Osteocyte (in vitro differentiated cells): ENCODE data around the gene HEXB. TPM values are rescaled to one million over a fixed set of nuclear protein-coding genes. Genes with fewer than 3 reads are reported as not detected.

ENCODE experiments used
- DNase-seq: peaks from one replicate; pipeline ENCODE4 v3.0.0; 2021; ENCODE audit warnings: mixed read lengths; ENCODE audit not compliant: unreplicated experiment; ENCODE audit errors: extremely low spot score
- H3K27ac Mint-ChIP-seq: one replicate; pipeline ENCODE4 v1.8.0; 2021; ENCODE audit warnings: mild to moderate bottlenecking, mixed read lengths; ENCODE audit not compliant: unreplicated experiment
- H3K27me3 Mint-ChIP-seq: one replicate; pipeline ENCODE4 v1.8.0; 2021; ENCODE audit warnings: mixed read lengths; ENCODE audit not compliant: unreplicated experiment
- H3K36me3 Mint-ChIP-seq: one replicate; pipeline ENCODE4 v1.8.0; 2021; ENCODE audit warnings: mixed read lengths; ENCODE audit not compliant: unreplicated experiment
- H3K4me1 Mint-ChIP-seq: one replicate; pipeline ENCODE4 v1.8.0; 2021; ENCODE audit warnings: mixed read lengths; ENCODE audit not compliant: unreplicated experiment
- H3K4me3 Mint-ChIP-seq: one replicate; pipeline ENCODE4 v1.8.0; 2021; ENCODE audit warnings: mild to moderate bottlenecking, moderate library complexity, mixed read lengths; ENCODE audit not compliant: unreplicated experiment
- H3K9me3 Mint-ChIP-seq: one replicate; pipeline ENCODE4 v1.8.0; 2021; ENCODE audit warnings: mixed read lengths; ENCODE audit not compliant: unreplicated experiment
- long read RNA-seq: library from polyadenylated mRNA; unstranded; transcript quantifications from one replicate; pipeline ENCODE4 v2.0.0, GENCODE V29; 2021
- total RNA-seq: library from RNA; stranded (reverse); gene quantifications from 2 replicates; pipeline ENCODE4 v1.2.1, GENCODE V29; 2021
- TF ChIP-seq, protein P1 (sequence below): fragments of 200-600 bp; sonication (generic); IDR thresholded peaks from 2 replicates; pipeline ENCODE4 v1.5.0; 2021; ENCODE audit warnings: antibody characterized with exemption, mild to moderate bottlenecking, moderate library complexity

HEXB gene
- total RNA-seq: 153 and 175 TPM in 2 replicates
- long read RNA-seq, transcript HEXB-201 (14 exons, 1,901 nt): major isoform, 716 of 780 reads
- long read RNA-seq, partial matches to known transcripts: 30 of 780 reads
- long read RNA-seq, other reads (novel, unspliced or antisense): 27 of 780 reads

DNA sequence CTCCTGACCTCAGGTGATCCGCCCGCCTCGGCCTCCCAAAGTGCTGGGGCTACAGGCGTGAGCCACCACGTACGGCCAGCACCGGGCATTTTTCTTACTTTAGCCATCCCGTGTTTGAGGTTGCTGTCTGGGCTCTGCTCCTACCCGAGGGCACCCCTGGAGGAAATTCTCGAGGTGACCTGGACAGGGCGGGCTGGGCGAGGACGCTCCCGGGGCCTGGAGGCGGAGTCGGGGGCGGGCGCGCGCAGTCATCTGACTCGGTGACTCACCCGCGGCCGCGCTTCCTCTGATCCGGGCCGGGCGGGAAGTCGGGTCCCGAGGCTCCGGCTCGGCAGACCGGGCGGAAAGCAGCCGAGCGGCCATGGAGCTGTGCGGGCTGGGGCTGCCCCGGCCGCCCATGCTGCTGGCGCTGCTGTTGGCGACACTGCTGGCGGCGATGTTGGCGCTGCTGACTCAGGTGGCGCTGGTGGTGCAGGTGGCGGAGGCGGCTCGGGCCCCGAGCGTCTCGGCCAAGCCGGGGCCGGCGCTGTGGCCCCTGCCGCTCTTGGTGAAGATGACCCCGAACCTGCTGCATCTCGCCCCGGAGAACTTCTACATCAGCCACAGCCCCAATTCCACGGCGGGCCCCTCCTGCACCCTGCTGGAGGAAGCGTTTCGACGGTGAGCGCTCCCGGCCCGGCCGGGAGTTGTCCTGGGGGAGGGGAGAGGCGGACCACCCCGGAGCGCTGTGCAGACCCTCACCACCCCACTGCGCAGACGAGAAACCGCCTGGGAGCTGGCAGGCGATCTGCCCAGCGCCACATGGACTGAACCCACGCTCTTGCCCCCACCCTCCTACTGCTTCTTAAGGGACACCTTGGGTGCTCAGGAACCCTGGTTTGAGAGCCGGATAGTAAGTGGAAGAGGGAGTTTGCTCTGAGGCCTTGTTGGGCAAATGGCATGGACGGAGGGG lies at the start of gene HEXB:
HEXB (plus strand) TSS at position 334 of the 952 bp plus-strand sequence; CDS start at position 362, 28 bp downstream.
- H3K4me1 Mint-ChIP-seq: peaks cover 21% of the 10 kb centered on the region
- peaks cover 6% of the 10 kb centered on the region for H3K36me3 Mint-ChIP-seq
- peak within 1 kb of the TSS; percentile 73 for H3K4me3 Mint-ChIP-seq
- peak within 1 kb of the TSS; percentile 54 for H3K27ac Mint-ChIP-seq
- no peaks in the 10 kb centered on the region for H3K27me3 Mint-ChIP-seq
- DNase-seq: peak; percentile 95
- no peaks in the 10 kb centered on the region for H3K9me3 Mint-ChIP-seq
- TF ChIP-seq, protein P1, sequence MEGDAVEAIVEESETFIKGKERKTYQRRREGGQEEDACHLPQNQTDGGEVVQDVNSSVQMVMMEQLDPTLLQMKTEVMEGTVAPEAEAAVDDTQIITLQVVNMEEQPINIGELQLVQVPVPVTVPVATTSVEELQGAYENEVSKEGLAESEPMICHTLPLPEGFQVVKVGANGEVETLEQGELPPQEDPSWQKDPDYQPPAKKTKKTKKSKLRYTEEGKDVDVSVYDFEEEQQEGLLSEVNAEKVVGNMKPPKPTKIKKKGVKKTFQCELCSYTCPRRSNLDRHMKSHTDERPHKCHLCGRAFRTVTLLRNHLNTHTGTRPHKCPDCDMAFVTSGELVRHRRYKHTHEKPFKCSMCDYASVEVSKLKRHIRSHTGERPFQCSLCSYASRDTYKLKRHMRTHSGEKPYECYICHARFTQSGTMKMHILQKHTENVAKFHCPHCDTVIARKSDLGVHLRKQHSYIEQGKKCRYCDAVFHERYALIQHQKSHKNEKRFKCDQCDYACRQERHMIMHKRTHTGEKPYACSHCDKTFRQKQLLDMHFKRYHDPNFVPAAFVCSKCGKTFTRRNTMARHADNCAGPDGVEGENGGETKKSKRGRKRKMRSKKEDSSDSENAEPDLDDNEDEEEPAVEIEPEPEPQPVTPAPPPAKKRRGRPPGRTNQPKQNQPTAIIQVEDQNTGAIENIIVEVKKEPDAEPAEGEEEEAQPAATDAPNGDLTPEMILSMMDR: no peak

DNA sequence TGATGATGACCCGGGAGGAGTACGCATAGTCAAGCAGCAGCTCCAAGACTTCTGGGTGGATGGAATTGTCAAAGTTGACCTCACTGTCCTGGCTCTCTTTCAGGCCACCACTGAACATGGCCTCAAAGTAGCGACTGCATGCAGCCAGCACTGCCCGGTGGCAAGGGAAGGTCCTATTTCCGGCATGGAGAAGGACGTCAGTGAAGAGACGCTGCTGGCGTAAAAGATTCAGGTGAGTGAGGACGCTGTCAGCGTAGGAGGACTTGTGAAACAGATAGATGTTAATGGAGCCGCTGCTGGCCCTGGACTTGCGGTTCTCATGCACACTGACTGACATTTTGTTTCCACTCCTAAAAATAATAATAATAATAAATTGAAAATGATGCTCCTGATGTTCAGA lies 48.9 kb upstream of the HEXB start:
- H3K27ac Mint-ChIP-seq: no peak overlapping the region
- H3K4me1 Mint-ChIP-seq: peaks cover 54% of the 10 kb centered on the region
- H3K27me3 Mint-ChIP-seq: no peaks in the 10 kb centered on the region
- TF ChIP-seq, protein P1: no peak
- peaks cover 11% of the 10 kb centered on the region for H3K36me3 Mint-ChIP-seq
- no peak for DNase-seq
- H3K4me3 Mint-ChIP-seq: no peak overlapping the region
- H3K9me3 Mint-ChIP-seq: no peaks in the 10 kb centered on the region

GRCh38 chr5:74636552-74636951 lies 48.5 kb upstream of the HEXB start:
- H3K27ac Mint-ChIP-seq: no peak overlapping the region
- H3K27me3 Mint-ChIP-seq: no peaks in the 10 kb centered on the region
- peak overlapping the region; percentile 3 for H3K4me3 Mint-ChIP-seq
- TF ChIP-seq, protein P1: no peak
- peaks cover 11% of the 10 kb centered on the region for H3K36me3 Mint-ChIP-seq
- no peaks in the 10 kb centered on the region for H3K9me3 Mint-ChIP-seq
- H3K4me1 Mint-ChIP-seq: peaks cover 50% of the 10 kb centered on the region
- DNase-seq: no peak

DNA sequence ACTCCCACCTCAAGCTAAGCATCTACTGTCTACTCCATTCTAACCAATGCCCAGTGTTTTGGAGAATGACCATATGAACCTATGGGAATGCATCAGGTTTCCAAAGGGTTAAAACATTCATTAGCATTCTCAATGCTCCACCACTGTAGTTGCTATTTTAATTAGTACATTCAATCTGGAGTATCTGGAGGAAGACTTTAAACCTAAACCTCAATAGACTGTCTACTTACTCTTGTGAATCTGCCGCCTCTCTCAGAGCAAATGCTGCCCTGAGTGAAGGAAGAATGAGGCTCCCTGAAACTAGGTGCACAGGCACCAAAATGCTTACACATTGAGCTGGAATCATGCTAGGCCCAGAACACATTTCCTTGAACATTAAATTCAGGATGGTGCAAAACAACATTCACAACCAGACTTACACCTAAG lies 46.5 kb upstream of the HEXB start:
- H3K4me3 Mint-ChIP-seq: peak overlapping the region; percentile 92
- no peaks in the 10 kb centered on the region for H3K9me3 Mint-ChIP-seq
- H3K4me1 Mint-ChIP-seq: peaks cover 47% of the 10 kb centered on the region
- peaks cover 11% of the 10 kb centered on the region for H3K36me3 Mint-ChIP-seq
- TF ChIP-seq, protein P1: no peak
- peak overlapping the region; percentile 77 for H3K27ac Mint-ChIP-seq
- H3K27me3 Mint-ChIP-seq: no peaks in the 10 kb centered on the region
- no peak for DNase-seq
